Pancreas (tissue), 10 donors: Measurements from ENCODE around the gene HDAC4. TPM values are rescaled to one million over a fixed set of nuclear protein-coding genes. Genes with fewer than 3 reads are reported as not detected.

Source experiments
- ATAC-seq, 4 donors: fragments of 200-7000 bp; cut with Tn5 transposase; one replicate each; pipeline versions ENCODE4 v1.8.0 to v1.9.1; 2020; ENCODE audit warnings: mild to moderate bottlenecking in 4 of 4, moderate library complexity in 4 of 4
- DNase-seq, 6 donors: peaks; one replicate each; pipeline ENCODE4 v3.0.0-alpha.2; 2020
- FAIRE-seq: peaks from 2 replicates; lab custom pipeline; 2012; peaks lifted over from hg19 to GRCh38; lab: Jason Lieb, UNC
- H3K27ac ChIP-seq, 4 donors: fragments of 200-600 bp; sonication (generic); 1 replicate in 3 of 4; 2 replicates in 1 of 4; pipeline versions ENCODE4 v1.5.0 to v1.8.0; 2020
- H3K27me3 ChIP-seq, 4 donors: fragments of 200-600 bp; one replicate each; pipeline ENCODE4 v1.8.0; 2021
- H3K36me3 ChIP-seq, 3 donors: fragments of 200-600 bp; sonication (generic) in 1 of 3; one replicate each; pipeline versions ENCODE4 v1.5.0 to v1.8.0; 2020 to 2021
- H3K4me1 ChIP-seq, 3 donors: fragments of 200-600 bp; one replicate each; pipeline ENCODE4 v1.8.0; 2021
- H3K4me3 ChIP-seq, 4 donors: fragments of 200-600 bp; sonication (generic) in 2 of 4; one replicate each; pipeline versions ENCODE4 v1.5.0 to v1.8.0; 2020 to 2021
- H3K9me3 ChIP-seq, 4 donors: fragments of 200-600 bp; one replicate each; pipeline ENCODE4 v1.8.0; 2021
- whole genome bisulfite sequencing, 2 donors: extraction: QIAGEN DNeasy Blood & Tissue Kit; methylation state at CpG; one replicate each; pipeline ENCODE4 v1.1.7; 2013; 5-methylcytosine and 5-hydroxymethylcytosine counted together
- intact Hi-C, 3 donors: fragments of 100-400 bp; cut with DNase I; formaldehyde crosslinking; loops; one replicate each; pipeline versions ENCODE4 v1.11.1 to v1.14.2; 2022
- polyA plus RNA-seq, 2 donors: library from polyadenylated mRNA; stranded (reverse); fragments of 200-250 nt; gene quantifications; one replicate each; pipeline ENCODE4 v1.2.3, GENCODE V29; 2013
- total RNA-seq, 6 donors: library from RNA; stranded (reverse); fragmentation: NEBNext Ultra II Directional in 4 of 6; extraction: Animal tissue kit (Norgen Biotek cat#: 25700) in 4 of 6; gene quantifications; one replicate each; pipeline versions ENCODE4 v1.2.1 to v1.2.4, GENCODE V29; 2021 to 2023
- TF ChIP-seq, protein P1 (sequence below), 4 donors: fragments of 200-600 bp; sonication (generic) in 3 of 4; IDR thresholded peaks; one replicate each; pipeline versions ENCODE4 v1.5.0 to v1.8.0; 2021; ENCODE audit warnings: antibody characterized with exemption in 4 of 4
- donor health status: healthy with polysubstance abuse.
- donor health status: DM: no; HTN: no; CAD: no; lungs with moderate emphysema.
- donor health status: DM: no; HTN: no; CAD: no.
- donor health status: control.
- donor health status: control.
- donor health status: Bipolar disorder and iron deficiency.
- donor health status: DM: yes; HTN: yes; CAD: no.
- donor health status: DM: no; HTN: no; CAD: no.
- donor health status: DM: no; HTN: no; CAD: no.
- donor health status: DM: yes; HTN: yes; CAD: no.

The HDAC4 gene
- total and polyA plus RNA-seq, 8 donors, result 8.2 to 31.8 (median 16.6) TPM

DNA sequence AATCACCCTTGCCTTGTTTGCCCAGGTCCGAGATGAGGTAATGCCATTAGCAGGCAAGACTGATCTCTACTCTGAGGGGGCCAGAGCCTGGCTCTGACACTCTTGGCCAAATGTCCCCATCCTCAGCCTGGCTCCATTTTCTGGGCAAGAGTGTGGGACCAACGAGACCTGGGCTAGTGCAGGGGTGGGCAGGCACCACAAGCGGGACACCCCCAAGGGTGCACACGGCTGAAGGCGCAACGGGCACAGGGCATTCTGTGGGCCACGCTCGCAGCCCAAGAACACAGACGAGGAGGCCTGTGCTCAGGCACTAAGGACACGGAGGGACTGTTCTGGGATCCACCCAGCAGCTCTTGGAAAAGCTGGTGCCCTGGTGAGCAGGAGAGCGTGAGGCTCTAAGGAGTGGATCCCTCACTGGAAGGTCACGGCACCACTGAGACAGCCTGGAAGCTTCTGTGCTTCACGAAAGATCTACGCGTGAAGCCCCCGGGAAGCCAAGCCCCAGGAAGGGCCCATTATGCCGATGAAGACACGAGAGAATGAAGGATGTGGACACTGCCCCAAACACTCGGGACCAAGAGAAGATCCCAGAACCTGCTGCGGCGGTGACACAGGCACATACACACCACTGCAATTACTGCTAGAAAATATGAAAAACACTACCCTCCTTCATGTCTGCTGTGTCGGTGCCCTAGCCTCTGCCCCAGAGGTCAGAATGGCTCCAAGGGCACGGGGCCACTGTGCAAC is 138.2 kb downstream of the HDAC4 start:
- Histone ChIP-seq H3K27me3 (no peaks in the 10 kb centered on the region), H3K9me3 (no peaks in the 10 kb centered on the region), H3K4me1 (peaks cover 0 to 21% (median 13%) of the 10 kb centered on the region in 3 donors), H3K4me3 (no peak overlapping the region), H3K36me3 (no peaks in the 10 kb centered on the region), H3K27ac (no peak overlapping the region)
- WGBS, 2 donors, result 94 to 97% methylated on average over 23 of the region's 23 CpGs
- FAIRE-seq (no peak), ATAC-seq (no peak), DNase-seq (peak in 1 of 6 donors; percentile 46)
- TF ChIP-seq, protein P1, sequence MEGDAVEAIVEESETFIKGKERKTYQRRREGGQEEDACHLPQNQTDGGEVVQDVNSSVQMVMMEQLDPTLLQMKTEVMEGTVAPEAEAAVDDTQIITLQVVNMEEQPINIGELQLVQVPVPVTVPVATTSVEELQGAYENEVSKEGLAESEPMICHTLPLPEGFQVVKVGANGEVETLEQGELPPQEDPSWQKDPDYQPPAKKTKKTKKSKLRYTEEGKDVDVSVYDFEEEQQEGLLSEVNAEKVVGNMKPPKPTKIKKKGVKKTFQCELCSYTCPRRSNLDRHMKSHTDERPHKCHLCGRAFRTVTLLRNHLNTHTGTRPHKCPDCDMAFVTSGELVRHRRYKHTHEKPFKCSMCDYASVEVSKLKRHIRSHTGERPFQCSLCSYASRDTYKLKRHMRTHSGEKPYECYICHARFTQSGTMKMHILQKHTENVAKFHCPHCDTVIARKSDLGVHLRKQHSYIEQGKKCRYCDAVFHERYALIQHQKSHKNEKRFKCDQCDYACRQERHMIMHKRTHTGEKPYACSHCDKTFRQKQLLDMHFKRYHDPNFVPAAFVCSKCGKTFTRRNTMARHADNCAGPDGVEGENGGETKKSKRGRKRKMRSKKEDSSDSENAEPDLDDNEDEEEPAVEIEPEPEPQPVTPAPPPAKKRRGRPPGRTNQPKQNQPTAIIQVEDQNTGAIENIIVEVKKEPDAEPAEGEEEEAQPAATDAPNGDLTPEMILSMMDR (IDR thresholded peaks at IDR 0.05), result no peak
- intact Hi-C loops, result no loop called here

DNA sequence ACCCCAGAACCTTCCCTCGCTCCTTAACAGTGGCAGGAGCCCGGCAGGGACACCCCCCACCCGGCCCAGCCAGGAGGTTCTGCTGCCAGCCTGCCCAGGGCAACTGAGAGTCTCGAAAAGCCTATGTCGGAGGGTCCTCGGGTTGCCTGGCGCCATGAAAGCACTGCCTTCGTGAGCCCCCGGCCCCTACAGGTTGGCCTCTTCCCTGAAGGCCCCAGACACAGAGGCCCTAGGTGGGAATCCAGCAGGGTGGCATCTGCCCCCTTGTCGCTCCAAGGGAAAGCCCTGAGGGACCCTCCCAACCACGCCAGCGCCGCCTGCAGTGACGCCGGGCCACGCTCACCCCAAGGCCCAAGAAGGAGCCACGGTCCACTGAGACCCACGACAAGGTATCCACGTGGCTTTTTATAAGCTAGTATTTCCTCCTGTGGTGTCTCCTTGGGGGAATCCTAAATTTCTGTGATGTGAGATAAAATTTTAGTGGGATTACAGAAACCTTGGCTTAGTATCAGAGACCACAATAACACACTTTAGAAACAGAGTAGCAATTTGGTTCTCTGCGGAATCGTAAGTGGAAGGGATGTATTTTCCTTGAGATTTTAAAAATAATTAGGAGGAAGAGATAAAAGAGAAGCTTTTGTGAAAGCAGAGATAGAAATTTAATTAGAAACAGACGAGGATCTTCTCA is 138.9 kb downstream of the HDAC4 start:
- Histone ChIP-seq H3K27ac (no peak overlapping the region), H3K9me3 (no peaks in the 10 kb centered on the region), H3K4me1 (peaks cover 0 to 15% (median 6%) of the 10 kb centered on the region in 3 donors), H3K4me3 (no peak overlapping the region), H3K27me3 (no peaks in the 10 kb centered on the region), H3K36me3 (no peaks in the 10 kb centered on the region)
- DNase-seq (peak in 2 of 6 donors; percentile 43 to 53), ATAC-seq (no peak), FAIRE-seq (no peak)
- 94 to 96% methylated on average over 20 to 22 of the region's 22 CpGs for WGBS, 2 donors
- intact Hi-C loops, result no loop called here
- TF ChIP-seq, protein P1 (IDR thresholded peaks at IDR 0.05), result no peak

DNA sequence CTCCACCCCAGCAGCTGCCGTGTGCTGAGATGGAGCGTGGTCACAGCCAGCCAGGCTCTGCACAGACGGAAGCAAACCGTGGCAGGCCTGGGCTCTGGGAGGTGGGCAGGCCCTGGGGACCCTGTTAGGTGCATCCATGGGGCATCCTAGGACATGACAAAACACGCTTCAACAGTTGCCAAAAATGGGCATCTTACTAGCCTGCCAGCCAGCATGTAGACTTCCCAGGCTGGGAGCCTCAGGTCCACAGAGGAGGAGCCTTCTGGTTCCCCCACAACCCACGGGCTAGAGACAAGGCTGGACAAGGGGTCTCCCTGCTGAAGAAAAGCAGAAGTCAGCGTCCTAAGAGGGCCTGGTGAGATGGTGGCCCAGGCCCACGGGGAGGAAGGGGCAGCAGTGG is 139.5 kb downstream of the HDAC4 start:
- WGBS, 2 donors, result 94 to 96% methylated on average over 8 of the region's 8 CpGs

DNA sequence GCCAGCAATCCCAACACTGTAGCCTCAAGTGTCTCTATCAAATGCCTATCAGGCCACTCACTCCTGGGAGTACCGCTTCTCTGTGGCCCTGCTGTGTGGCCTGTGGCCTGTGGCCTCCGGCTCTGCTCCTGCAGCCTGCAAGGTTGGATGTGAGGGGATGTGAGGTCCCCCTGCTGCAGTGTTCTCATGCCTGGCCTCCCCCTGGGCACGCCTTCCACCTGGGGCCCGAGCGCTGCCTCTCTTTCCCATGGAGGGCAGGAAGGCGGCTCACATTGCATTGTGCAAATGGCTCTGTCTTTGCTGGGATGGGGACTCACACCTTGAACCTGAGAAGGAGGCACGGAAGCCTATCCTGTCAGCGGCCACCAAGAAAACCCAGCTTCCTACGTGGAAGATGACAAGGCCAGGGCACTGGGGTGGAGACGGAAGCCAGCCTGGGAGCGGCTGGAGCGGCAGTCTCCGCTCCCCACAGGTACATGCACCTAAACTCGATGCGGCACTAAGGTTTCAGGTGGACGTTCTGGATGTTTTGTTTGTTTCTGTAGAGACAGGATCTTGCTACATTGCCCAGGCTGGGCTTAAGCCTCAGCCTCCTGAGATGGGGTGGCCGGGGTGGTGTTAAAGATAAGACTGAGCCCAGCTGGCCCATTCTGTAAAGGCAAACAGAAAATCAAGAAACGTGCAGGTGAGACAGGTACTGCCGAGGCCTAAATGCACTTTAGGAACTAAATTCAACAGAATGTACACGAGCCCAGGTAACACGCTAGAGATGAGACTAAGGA is 140.1 kb downstream of the HDAC4 start:
- ATAC-seq, result no peak
- intact Hi-C loops, result no loop called here
- DNase-seq, result peak in 1 of 6 donors; percentile 29
- Histone ChIP-seq H3K4me1 (peaks cover 0 to 14% (median 5%) of the 10 kb centered on the region in 3 donors), H3K4me3 (no peak overlapping the region), H3K27me3 (no peaks in the 10 kb centered on the region), H3K36me3 (no peaks in the 10 kb centered on the region), H3K9me3 (no peaks in the 10 kb centered on the region), H3K27ac (no peak overlapping the region)
- FAIRE-seq, result no peak
- 93 to 95% methylated on average over 21 of the region's 21 CpGs for WGBS, 2 donors
- TF ChIP-seq, protein P1 (IDR thresholded peaks at IDR 0.05), result no peak

More for the DNA sequence above, 139.5 kb downstream of the HDAC4 start:
- TF ChIP-seq, protein P1 (IDR thresholded peaks at IDR 0.05), result no peak
- DNase-seq, result peak in 1 of 6 donors; percentile 33
- no peak for ATAC-seq
- Histone ChIP-seq H3K27ac (no peak overlapping the region), H3K9me3 (no peaks in the 10 kb centered on the region), H3K4me3 (no peak overlapping the region), H3K36me3 (no peaks in the 10 kb centered on the region), H3K27me3 (no peaks in the 10 kb centered on the region), H3K4me1 (peaks cover 0 to 15% (median 5%) of the 10 kb centered on the region in 3 donors)
- intact Hi-C loops, result no loop called here
- no peak for FAIRE-seq
